ENCODE results near the gene WDR3.

The WDR3 gene

GRCh38 chr1:117929343-117930172 is at the start of gene WDR3, which contains the start of gene GDAP2:
WDR3 (plus strand) TSS chr1:117929739; CDS start chr1:117933320, 3,581 bp downstream.
GDAP2 (minus strand) TSS chr1:117929621; CDS start chr1:117920357, 9,264 bp downstream.
- no peak for TF ChIP-seq ZNF274 (IDR thresholded peaks at IDR 0.05; ENCODE audit: low read depth, low read length)
- H3K4me3 ChIP-seq (ENCODE audit: low read length), result peak within 1 kb of the TSS; percentile 89

- no peak overlapping the region for H3K4me3 ChIP-seq (ENCODE audit: low read length)
- TF ChIP-seq ZNF274 (IDR thresholded peaks at IDR 0.05; ENCODE audit: low read depth, low read length), result no peak
Observed at GRCh38 chr1:117883616-117884015, 45.9 kb upstream of the WDR3 start.

GRCh38 chr1:117886101-117886795 is 43.3 kb upstream of the WDR3 start:
- H3K4me3 ChIP-seq (ENCODE audit: low read length), result no peak overlapping the region
- no peak for TF ChIP-seq ZNF274 (IDR thresholded peaks at IDR 0.05; ENCODE audit: low read depth, low read length)

- no peak overlapping the region for H3K4me3 ChIP-seq (ENCODE audit: low read length)
- TF ChIP-seq ZNF274 (IDR thresholded peaks at IDR 0.05; ENCODE audit: low read depth, low read length), result no peak
Observed at GRCh38 chr1:117890452-117890851, 39.1 kb upstream of the WDR3 start.

GRCh38 chr1:117892512-117892911 is 37.0 kb upstream of the WDR3 start:
- TF ChIP-seq ZNF274 (IDR thresholded peaks at IDR 0.05; ENCODE audit: low read depth, low read length), result no peak
- no peak overlapping the region for H3K4me3 ChIP-seq (ENCODE audit: low read length)

- no peak for TF ChIP-seq ZNF274 (IDR thresholded peaks at IDR 0.05; ENCODE audit: low read depth, low read length)
- no peak overlapping the region for H3K4me3 ChIP-seq (ENCODE audit: low read length)
Observed at GRCh38 chr1:117894078-117894477, 35.5 kb upstream of the WDR3 start.

GRCh38 chr1:117895482-117896114 is 33.9 kb upstream of the WDR3 start:
- no peak overlapping the region for H3K4me3 ChIP-seq (ENCODE audit: low read length)
- TF ChIP-seq ZNF274 (IDR thresholded peaks at IDR 0.05; ENCODE audit: low read depth, low read length), result no peak

GRCh38 chr1:117897551-117897950 is 32.0 kb upstream of the WDR3 start:
- H3K4me3 ChIP-seq (ENCODE audit: low read length), result no peak overlapping the region
- TF ChIP-seq ZNF274 (IDR thresholded peaks at IDR 0.05; ENCODE audit: low read depth, low read length), result no peak

GRCh38 chr1:117899801-117900200 is 29.7 kb upstream of the WDR3 start:
- no peak for TF ChIP-seq ZNF274 (IDR thresholded peaks at IDR 0.05; ENCODE audit: low read depth, low read length)
- no peak overlapping the region for H3K4me3 ChIP-seq (ENCODE audit: low read length)

- no peak for TF ChIP-seq ZNF274 (IDR thresholded peaks at IDR 0.05; ENCODE audit: low read depth, low read length)
- no peak overlapping the region for H3K4me3 ChIP-seq (ENCODE audit: low read length)
Observed at GRCh38 chr1:117902944-117903343, 26.6 kb upstream of the WDR3 start.

- no peak for TF ChIP-seq ZNF274 (IDR thresholded peaks at IDR 0.05; ENCODE audit: low read depth, low read length)
- no peak overlapping the region for H3K4me3 ChIP-seq (ENCODE audit: low read length)
Observed at GRCh38 chr1:117904485-117904884, 25.1 kb upstream of the WDR3 start.

GRCh38 chr1:117905019-117905418 is 24.5 kb upstream of the WDR3 start:
- no peak for TF ChIP-seq ZNF274 (IDR thresholded peaks at IDR 0.05; ENCODE audit: low read depth, low read length)
- no peak overlapping the region for H3K4me3 ChIP-seq (ENCODE audit: low read length)

GRCh38 chr1:117911051-117911450 is 18.5 kb upstream of the WDR3 start:
- no peak overlapping the region for H3K4me3 ChIP-seq (ENCODE audit: low read length)
- TF ChIP-seq ZNF274 (IDR thresholded peaks at IDR 0.05; ENCODE audit: low read depth, low read length), result no peak

- H3K4me3 ChIP-seq (ENCODE audit: low read length), result no peak overlapping the region
- no peak for TF ChIP-seq ZNF274 (IDR thresholded peaks at IDR 0.05; ENCODE audit: low read depth, low read length)
Observed at GRCh38 chr1:117919376-117919775, 10.2 kb upstream of the WDR3 start.

Measured in GM08714 (cell line).